HG03457 (cell line): ENCODE results near the gene VWA1.
A peak's percentile ranks its signal among the peaks of the same experiment; 100 is the strongest.
"Not testable (repeated sequence)": the region's sequence is repeated elsewhere in the genome, so short reads cannot be mapped to it uniquely, and the experiment has no call there.

ENCODE experiments used
- ATAC-seq: cut with Tn5 transposase; IDR thresholded peaks from one replicate; pipeline ENCODE4 v1.9.1; 2021; ENCODE audit warnings: moderate number of reproducible peaks; ENCODE audit not compliant: unreplicated experiment

VWA1 gene

DNA sequence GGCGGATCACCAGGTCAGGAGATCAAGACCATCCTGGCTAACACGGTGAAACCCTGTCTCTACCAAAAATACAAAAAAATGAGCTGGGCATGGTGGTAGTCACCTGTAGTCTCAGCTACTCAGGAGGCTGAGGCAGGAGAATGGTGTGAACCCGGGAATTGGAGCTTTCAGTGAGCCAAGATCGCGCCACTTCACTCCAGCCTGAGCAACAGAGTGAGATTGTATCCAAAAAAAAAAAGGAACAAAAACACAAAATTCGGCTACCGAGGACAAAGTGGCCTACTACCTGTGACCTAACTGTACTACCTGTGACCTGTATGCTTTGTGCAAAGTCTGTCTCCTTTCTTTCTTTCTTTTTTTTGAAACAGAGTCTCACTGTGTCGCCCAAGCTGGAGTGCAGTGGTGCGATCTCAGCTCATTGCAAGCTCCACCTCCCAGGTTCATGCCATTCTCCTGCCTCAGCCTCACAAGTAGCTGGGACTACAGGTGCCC is 32.5 kb upstream of the VWA1 start:
- not testable (repeated sequence) for ATAC-seq

DNA sequence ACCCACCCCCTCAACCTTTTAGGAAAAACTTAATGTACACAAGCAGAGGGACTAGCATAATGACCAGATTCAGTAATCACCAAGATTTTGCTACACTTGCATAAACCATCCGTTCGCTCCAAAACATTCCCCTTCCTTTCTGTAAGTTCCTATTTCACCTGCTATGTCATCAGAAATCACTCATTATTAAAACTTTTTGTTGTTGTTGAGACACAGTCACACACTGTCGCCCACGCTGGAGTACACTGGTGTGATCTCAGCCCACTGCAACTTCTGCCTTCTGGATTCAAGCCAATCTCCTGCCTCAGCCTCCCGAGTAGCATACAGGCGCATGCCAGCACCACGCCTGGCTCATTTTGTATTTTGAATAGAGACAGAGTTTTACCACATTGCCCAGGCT is 31.8 kb upstream of the VWA1 start:
- no peak for ATAC-seq

DNA sequence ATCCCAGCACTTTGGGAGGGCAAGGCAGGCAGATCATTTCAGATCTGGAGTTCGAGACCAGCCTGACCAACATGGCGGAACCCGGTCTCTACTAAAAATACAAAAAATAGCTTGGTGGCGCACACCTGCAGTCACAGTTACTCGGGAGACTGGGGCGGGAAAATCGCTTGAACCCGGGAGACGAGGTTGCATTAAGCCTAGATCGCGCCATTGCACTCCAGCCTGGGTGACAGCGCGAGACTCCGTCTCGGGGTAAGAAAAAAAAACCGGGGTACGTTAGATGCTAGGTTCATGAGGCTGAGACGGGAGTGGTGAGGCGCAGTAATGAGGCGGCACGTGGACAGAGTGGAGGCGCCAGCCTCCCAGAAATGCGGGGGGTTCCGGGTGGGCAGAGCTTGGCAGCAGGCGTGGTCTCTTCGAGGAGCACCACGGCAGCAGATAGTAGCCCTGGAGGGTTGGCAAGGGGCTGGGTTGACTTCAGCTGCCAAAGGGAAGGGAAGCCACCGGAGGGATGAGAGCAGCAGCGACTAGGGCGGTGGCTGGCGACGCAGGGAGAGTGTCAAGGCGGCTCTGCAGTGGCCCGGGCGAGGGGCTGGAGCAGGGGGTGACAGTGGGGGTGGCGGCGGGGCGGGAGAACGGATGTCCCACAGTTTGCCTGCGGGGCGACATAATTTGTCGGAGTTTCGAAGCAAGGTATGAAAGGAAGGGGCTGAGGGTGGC is 29.2 kb upstream of the VWA1 start:
- no peak for ATAC-seq

DNA sequence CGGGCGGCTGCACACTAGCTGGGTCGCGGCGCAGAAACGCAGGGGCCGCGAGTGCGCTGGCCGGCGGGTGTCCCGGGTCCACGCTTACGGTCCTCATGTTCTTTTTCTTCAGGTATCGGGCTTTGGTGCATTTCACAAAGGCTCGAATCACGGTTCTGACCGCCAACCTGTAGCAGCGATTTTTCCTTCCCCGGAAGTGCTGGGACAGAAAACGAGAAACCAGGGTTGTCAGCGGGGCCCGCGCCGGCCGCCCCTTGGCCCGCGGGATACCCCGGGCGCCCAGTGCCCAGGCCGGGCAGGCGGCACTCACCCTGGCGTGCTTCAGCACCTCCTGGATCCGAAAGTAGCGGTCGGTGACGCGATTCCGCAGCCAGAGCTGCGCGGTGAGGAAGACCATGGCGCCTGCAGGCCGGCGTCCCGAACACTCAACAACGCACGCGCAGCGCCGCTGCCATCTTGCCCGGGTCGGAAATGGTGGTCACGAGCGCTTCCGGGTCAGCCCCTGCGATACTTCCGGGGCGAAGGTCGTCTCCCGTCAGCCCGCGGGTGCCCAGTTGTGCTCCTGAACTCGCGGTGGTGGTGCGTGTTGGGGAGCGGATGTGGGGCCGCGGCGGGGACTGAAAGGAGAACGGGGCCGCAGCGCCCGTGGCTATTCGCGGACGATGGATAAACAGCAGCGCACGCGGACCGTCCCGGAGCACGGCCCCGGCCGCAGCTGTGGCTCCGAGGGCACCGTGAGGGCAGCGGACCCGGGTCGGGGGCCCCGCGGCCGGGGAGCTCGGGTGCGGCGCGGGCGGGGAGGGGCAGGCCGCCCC is 28.5 kb upstream of the VWA1 start, which contains the start of gene MRPL20:
Gene MRPL20, minus strand, starts transcription at position 473 of the 815 bp plus-strand sequence. Its CDS starts 76 bp downstream, at position 397.
- ATAC-seq, result peak; percentile 65

DNA sequence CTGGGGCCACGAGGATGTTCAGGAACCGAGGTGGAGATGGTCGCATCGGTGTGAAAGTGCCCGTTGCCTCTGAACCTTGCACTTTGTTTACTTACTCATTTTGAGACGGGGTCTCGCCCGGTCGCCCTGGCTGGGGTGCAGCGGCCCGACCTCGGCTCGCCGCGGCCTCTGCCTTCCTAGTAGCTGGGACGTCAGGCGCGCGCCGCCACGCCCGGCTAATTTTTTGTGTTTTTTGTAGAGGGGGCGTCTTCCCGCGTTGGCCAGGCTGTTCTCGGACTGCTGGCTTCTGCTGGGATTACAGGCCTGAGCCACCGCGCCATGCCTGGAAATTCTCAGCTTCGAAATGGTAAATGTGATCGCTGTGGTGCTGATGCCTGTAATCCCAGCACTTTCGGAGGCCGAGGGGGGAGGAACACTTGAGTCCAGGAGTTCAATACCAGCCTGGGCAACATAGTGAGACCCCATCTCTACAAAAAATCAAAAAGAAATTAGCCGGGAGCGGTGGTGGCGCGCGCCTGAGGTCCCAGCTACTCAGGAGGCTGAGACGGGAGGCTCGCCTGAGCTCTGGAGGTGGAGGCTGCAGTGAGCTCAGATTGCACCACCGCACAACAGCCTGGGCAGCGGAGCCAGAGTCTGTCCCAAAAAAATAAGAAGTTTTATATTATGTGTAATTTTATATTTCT is 27.7 kb upstream of the VWA1 start:
- ATAC-seq, result no peak

DNA sequence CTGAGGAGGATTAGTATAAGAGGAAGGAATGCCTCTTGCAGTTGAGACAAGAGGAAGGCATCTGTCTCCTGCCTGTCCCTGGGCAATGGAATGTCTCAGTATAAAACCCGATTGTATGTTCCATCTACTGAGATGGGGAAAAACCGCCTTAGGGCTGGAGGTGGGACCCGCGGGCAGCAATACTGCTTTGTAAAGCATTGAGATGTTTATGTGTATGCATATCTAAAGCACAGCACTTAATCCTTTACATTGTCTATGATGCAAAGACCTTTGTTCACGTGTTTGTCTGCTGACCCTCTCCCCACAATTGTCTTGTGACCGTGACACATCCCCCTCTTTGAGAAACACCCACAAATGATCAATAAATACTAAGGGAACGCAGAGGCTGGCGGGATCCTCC is 25.3 kb upstream of the VWA1 start:
- ATAC-seq, result not testable (repeated sequence)

DNA sequence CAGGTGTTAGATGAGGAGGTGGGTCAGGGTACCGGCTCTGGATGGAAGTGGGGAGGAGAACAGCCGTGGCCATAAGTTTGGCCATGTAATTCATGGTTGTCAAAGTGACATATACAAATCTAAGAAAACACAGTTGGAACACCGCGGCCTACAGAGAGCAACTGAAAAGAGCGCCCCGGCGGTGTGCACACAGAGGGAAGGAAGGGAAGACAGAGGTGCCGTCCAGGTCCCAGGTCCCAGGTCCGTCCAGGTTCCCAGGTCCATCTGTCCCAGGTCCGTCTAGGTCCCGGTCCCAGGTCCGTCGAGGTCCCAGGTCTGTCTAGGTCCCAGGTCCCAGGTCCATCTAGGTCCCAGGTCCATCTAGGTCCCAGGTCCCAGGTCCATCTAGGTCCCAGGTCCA is 23.9 kb upstream of the VWA1 start:
- no peak for ATAC-seq

DNA sequence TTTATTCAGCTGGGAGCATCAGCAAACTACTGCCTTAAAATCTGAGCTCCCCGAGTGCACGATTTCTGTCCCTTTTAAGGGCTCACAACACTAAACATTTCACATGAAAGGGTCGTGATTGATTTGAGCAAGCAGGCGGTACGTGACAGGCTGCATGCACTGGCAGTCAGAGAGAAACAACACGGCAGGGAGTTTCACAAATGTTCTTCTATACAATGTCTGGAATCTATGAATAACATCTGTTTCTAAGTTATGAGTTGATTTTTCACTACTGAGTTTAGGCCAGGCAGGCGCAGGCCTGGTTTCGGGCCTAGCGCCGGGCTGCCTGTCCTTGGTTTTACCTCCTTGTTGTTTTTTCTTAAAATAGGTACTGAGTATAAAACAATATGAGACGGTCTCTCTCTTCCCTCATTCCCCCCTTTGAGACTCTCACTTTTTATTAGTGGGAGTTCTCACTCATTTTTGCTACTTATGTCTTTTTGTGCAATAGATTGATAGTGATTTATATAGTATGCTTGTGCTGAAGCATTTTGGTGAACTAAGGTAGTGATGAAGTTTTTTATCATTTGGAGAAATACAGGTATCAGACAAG is 23.1 kb upstream of the VWA1 start:
- ATAC-seq, result not testable (repeated sequence)

DNA sequence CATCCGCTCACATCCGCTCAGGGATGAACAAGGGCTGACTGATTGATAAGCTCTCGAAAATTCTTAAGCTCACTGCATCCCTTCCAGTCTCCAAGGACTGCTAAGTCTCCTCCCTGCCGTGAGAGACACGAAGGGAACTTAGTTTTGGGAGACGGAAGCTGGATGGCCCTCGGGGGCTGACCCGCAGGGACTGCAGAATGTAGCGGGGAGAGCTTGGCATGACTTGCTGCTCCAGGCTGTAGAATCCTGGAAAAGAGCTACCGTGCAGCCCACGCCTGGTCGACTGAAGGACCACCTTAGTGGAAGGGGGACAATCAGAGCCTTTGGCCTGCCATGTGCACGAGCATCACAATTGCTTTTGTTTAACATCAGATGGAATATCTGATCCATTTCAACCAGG is 19.7 kb upstream of the VWA1 start:
- no peak for ATAC-seq

DNA sequence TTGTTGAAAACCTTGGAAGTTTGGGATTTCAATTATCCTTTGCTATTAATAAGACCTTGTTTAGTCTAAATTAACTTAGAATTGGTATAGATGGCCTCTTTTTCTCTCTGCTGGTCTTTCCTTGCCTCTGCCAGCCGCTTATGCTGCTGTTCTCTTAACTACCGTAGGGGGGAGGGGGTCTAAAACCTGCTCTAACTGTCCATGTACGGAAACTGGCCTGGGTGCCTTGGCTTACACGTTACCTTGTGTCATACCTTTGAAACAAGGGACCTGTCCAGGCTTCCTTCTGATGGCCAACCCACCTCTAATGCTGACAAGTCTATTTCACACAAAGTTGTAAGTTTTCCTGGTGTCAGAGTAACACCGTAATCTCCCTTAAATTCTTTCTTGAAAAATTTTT is 18.1 kb upstream of the VWA1 start:
- ATAC-seq, result not testable (repeated sequence)

DNA sequence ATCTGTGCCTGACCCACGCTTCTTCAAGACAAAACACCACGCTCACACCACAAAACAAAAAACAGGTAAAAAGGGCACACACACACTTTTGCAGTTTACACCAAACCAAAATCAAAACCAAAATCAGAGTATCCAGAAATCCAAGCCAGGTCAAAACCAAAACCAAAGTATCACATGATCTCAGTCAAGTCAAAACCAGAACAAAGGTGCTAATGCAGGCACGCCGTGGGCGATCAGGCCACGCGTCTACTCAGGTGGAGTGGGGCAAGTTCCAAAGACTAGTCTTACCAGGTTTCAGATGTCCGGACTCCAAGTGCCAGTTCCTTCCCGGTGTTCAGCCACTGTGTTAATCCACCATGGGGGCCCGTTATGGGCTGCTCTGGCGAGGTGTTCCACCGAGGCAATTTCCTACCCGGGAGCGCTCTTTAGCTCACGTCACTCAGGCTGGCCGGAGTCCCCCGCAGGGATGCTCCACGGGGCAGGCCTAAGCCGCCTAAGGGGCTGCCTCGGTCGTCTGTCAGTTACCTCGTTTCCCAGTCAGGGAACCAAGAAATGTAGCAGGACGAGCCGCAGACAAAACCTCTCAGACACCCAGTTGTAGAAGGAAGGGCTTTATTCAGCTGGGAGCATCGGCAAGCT is 17.5 kb upstream of the VWA1 start:
- not testable (repeated sequence) for ATAC-seq

DNA sequence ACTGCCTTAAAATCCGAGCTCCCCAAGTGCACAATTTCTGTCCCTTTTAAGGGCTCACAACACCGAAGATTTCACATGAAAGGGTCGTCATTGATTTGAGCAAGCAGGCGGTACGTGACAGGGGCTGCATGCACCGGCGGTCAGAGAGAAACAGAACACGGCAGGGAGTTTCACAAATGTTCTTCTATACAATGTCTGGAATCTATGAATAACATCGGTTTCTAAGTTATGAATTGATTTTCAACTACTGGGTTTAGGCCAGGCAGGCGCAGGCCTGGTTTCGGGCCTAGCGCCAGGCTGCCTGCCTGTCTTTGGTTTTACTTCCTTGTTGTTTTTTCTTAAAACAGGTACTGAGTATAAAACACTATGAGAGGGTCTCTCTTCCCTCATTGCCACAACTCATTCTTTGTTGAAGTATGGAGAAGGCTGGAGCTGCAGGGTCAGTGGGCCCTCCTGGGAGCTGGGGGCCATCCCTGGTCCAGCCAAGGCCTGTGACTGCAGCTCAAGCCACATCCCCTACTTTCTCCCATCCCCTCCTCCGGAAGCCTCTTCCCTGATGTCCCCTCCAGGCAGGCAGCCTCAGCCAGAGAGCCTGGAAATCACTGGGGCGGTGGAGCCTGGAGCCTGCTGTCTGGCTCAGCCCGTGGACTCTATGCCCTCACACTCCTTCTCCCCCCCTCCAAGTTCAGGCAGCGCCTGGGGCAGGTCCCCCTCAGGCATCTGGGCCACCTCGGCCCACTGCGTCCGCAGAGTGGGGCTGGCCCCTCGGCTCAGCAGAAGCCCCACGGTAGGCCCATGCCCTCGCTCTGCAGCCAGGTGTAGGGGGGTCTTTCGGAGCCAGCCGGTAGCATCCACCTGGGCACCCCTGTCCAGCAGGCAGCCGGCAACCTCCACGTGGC is 16.8 kb upstream of the VWA1 start:
- ATAC-seq, result no peak

DNA sequence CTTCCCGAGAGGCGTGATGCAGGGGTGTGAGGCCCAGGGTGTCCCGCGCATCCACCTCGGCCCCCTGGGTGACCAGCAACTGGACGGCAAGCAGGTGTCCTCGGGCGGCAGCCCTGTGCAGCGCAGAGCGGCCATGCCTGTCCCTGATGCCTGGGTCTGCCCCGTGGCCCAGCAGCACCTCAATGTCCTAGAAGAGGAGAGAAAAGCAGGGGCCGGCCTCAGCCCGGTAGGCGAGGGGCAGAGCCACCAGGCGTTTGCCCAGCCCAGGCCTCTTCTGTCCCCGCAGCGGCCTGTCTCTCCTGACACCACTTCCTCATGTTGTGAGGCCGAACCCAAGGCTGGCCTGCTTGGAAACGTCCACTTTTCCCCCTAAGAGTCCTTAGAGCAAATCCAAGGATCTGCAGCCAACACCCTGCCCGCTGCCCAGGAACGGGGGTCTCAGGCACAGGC is 16.1 kb upstream of the VWA1 start:
- ATAC-seq, result no peak

DNA sequence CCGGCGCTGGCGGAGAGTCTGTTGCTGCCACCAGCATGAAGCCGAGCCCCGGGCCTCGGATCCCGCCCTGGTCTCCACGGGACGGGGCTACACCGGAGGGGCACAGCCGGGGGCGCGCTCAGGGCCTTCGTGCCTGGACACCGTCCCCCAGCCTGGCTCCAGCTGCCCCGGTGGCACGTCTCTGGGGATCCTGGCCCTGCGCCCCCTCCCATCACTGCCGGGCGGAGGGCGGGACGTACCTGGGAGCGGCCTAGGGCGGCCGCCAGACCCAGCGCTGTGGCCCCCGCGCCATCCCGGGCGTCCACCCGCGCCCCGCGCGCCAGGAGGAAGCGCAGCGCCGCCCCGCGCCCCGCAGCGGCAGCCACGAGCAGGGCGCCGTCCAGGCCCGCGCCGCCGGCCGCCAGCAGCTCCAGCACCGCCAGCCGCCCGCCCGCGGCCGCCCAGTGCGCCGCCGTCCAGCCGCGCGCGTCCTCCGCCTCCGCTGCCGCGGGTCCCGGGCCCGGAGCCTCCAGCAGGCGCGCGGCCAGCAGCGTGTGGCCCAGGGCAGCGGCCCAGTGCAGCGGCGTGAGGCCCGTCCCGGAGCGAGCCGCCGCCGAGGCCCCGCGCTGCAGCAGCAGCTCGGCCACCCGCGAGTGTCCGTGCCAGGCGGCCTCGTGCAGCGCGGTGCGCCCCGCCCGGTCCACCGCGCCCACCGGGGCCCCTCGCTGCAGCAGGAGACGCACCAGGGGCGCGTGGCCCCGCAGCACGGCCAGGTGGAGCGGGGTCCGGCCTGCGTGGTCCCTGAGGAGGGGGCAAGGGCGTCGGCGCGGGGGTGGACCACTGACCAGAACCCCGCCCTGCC is 15.5 kb upstream of the VWA1 start:
- ATAC-seq, result no peak

DNA sequence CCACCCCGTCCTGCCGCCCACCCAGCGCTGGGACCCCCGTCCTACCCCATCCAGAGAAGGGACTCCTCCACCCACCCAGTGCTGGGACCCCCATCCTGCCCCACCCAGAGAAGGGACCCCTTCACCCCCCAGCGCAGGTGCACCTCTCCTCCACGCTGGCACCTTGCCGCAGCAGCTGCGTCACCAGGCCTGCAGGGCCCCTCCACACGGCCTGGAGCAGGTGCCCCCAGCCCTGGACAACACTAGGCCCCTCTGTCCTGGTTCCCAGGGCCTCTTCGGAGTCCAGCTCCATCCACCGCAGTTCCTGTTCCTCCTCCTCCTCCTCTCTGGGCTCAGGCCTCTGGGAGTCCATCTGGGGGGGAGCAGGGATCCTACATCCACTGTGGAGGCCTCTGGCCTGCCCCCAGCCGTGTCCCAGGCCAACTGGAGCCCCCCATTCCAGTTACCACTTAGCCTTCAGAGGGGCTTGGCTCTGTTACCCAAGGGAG is 14.8 kb upstream of the VWA1 start:
- ATAC-seq, result no peak

DNA sequence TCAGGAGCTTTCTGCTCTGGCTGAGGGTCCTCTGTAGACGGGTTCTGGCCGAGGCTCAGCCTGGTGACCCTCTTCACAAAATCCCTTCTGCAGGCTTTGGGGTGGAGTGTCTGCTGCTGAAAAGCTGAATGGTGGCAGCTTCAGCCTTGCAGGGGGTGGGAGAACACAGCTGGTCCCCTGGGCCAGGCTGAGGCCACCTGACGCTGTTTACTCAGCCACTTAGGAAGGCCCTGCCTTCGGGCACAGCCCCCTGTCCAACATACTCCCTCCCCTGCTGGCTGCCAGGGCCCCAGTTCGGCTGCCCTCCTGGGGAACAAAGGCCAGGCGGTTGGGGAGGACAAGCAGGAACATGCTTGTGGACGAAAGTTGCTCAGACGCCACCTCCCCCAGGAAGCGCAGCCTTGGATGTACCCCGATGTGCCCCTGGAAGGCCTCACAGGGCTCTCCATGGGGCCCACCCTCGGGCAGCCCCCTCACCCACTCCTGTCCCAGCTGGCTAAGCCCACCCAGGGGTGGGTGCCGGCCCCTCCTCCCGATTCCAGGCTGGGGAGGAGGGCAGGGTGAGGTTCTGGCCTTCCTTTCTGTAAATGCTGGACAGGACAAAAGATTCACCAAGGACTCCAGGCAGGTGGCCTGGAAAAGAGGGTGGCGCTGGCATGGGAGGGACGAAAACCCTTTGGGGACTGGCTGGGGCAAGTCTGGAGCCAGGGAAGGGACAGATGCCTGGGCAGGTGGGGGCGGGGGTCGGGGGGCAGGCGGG is 14.2 kb upstream of the VWA1 start, which contains the start of gene ANKRD65:
Gene ANKRD65, minus strand, starts transcription at position 130 of the 760 bp plus-strand sequence. CDS start 271 bp downstream, outside the sequence.
- no peak for ATAC-seq

DNA sequence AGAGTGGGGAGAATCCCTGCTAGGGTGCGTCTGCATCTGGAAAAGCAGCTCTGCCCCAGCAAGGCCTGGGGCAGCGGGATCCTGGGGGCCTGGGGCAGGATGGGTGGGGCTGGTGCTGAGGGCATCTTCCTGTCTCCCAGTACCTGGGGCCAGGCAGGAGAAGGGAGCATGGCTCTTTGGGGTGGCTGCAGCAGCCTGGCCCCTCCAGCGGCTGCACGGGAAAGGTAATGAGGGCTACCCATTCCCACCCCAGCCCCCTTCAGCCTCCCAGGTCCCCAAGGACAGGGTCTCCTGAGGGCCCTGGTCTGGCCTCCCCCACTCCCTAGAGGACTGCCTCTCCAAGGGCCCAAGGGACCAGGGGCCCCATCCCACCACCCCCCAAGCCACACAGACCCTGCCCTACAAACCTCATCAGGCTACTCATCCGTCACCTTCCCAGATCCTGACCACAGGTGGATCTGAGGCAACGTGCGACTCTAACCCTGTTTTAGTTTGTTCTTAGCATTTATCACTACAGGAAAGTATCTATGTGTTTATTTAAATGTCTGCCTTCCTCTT is 13.5 kb upstream of the VWA1 start:
- no peak for ATAC-seq
